ENCODE results near the gene EFR3B.

DNA sequence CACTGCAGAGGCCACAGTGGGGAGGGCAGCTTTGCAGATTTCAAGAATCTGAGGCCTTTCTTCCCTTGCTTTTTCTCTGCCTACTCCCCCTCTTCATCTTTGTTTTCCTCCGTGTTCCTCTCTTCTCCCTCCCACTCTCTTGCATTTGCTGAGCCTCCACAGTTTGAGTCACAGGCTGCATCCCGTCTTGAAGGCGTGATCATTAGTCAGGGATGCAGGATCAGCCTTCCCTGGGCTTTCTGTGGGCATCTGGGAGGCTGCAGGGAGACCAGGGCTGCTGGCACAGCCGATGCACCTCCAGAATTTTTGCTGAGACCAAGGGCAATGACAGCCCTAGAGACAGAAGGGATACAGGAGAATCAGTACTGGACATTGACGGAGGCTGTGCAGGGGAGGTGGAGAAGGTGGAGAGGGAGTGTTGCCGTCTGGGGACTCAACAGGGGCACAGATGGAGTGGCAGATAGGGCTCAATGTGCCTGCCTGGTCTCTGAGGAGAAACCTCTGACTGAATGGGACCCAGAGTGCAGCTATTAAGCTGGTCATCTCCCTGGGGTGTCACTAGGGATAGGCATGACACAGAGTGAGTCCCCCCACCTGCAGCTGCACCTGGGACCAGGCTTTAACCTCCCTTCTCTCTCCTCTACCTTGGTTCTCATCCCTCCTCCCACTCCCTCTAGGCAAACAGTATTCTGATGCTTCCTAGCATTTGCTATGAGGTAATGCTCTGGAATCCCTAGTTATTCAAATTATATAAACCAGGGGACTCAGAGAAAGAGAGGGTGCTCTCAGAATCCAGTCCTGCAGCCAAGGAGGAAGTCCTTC, 41.2 kb upstream of the EFR3B start:
- TF ChIP-seq JUN (CRISPR knock-in tag; IDR thresholded peaks at IDR 0.05), result no peak
- TF ChIP-seq, protein P1, sequence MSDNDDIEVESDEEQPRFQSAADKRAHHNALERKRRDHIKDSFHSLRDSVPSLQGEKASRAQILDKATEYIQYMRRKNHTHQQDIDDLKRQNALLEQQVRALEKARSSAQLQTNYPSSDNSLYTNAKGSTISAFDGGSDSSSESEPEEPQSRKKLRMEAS (CRISPR knock-in tag; IDR thresholded peaks at IDR 0.05), result no peak
- TF ChIP-seq IRF1 (CRISPR knock-in tag; IDR thresholded peaks at IDR 0.05), result no peak
- TF ChIP-seq, protein P2, sequence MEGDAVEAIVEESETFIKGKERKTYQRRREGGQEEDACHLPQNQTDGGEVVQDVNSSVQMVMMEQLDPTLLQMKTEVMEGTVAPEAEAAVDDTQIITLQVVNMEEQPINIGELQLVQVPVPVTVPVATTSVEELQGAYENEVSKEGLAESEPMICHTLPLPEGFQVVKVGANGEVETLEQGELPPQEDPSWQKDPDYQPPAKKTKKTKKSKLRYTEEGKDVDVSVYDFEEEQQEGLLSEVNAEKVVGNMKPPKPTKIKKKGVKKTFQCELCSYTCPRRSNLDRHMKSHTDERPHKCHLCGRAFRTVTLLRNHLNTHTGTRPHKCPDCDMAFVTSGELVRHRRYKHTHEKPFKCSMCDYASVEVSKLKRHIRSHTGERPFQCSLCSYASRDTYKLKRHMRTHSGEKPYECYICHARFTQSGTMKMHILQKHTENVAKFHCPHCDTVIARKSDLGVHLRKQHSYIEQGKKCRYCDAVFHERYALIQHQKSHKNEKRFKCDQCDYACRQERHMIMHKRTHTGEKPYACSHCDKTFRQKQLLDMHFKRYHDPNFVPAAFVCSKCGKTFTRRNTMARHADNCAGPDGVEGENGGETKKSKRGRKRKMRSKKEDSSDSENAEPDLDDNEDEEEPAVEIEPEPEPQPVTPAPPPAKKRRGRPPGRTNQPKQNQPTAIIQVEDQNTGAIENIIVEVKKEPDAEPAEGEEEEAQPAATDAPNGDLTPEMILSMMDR (IDR thresholded peaks at IDR 0.05), result no peak
- TF ChIP-seq USF2 (CRISPR knock-in tag; IDR thresholded peaks at IDR 0.05), result no peak
- TF ChIP-seq ZNF232 (CRISPR knock-in tag; IDR thresholded peaks at IDR 0.05), result no peak
- TF ChIP-seq ATF1 (CRISPR knock-in tag; IDR thresholded peaks at IDR 0.05), result no peak

Data from WTC11 (cell line).